Measurements from ENCODE around the gene HERPUD1.

- no peak for TF ChIP-seq POLR2A (IDR thresholded peaks at IDR 0.05; ENCODE audit: low read length)
- TF ChIP-seq GATA1 (IDR thresholded peaks at IDR 0.05; ENCODE audit: low read depth, low read length), result no peak
Measured at GRCh38 chr16:56990407-56991286, 58.7 kb downstream of the HERPUD1 start.
